ENCODE measurements around the gene KLK14. TPM values are rescaled to one million over a fixed set of nuclear protein-coding genes. Genes with fewer than 3 reads are reported as not detected.

KLK14 gene
- total RNA-seq, 1 experiment from 2014 or later: 0.26 TPM

- no peak overlapping the region for H3K23ac ChIP-seq (ENCODE audit: insufficient read length, low read depth, low read length)
- no peak overlapping the region for H2AFZ ChIP-seq (ENCODE audit: low read length)
- WGBS (ENCODE audit: extremely low coverage, insufficient read length, low lambda C conversion rate): no CpG with 5 or more reads among the region's 22 CpGs
- H3K4me2 ChIP-seq (ENCODE audit: insufficient read depth, insufficient read length, low read length): no peak overlapping the region
- no peak overlapping the region for H3K18ac ChIP-seq (ENCODE audit: insufficient read length, low read depth, low read length)
- Mint-ChIP-seq H3K4me3 (no peak overlapping the region), H3K27me3 (ENCODE audit: low read depth) (peaks cover 4% of the 10 kb centered on the region), H3K9me3 (no peaks in the 10 kb centered on the region), H3K36me3 (ENCODE audit: insufficient read depth in 1 of 3, low read depth in 3 of 3) (peaks cover 0 to 4% (median 0%) of the 10 kb centered on the region in 3 experiments; a peak in 1 of 7 replicates), H3K4me1 (peaks cover 17 to 25% of the 10 kb centered on the region in 2 experiments), H3K27ac (no peak overlapping the region; a peak in 1 of 7 replicates)
- H3K27me3 ChIP-seq (ENCODE audit: insufficient read depth, low read length): no peaks in the 10 kb centered on the region
- H3K14ac ChIP-seq (ENCODE audit: insufficient read depth, low read length): no peak overlapping the region
- no peak overlapping the region for H3K4ac ChIP-seq (ENCODE audit: low read depth, low read length)
- H3K27ac ChIP-seq (ENCODE audit: insufficient read length, low read depth, low read length): no peak overlapping the region
- no peak overlapping the region for H4K8ac ChIP-seq (replicated peaks; ENCODE audit: insufficient read length, low read depth, low read length)
- H2AK5ac ChIP-seq (ENCODE audit: insufficient read length, low read length): no peak overlapping the region
- no peaks in the 10 kb centered on the region for H3K79me2 ChIP-seq (ENCODE audit: insufficient read depth, low read length)
- no peak overlapping the region for H4K5ac ChIP-seq (ENCODE audit: insufficient read length, low read depth, low read length)
- H4K91ac ChIP-seq (ENCODE audit: insufficient read length, low read depth, low read length): no peak overlapping the region
- H3K79me1 ChIP-seq (ENCODE audit: insufficient read depth, low read depth, low read length, poor library complexity, severe bottlenecking): no peaks in the 10 kb centered on the region
- no peaks in the 10 kb centered on the region for H3K23me2 ChIP-seq (ENCODE audit: insufficient read length, low read depth, low read length, poor library complexity, severe bottlenecking)
- no peak overlapping the region for H2BK15ac ChIP-seq (ENCODE audit: low read depth, low read length)
- TF ChIP-seq CTCF (conservative IDR thresholded peaks at IDR 0.05): no peak
- DNase-seq: no peak
- H3K9ac ChIP-seq (ENCODE audit: extremely low read depth, insufficient read length, low read length): no peak overlapping the region
- no peaks in the 10 kb centered on the region for H3K9me3 ChIP-seq (ENCODE audit: control insufficient read depth, low read depth, low read length)
- H2BK20ac ChIP-seq (ENCODE audit: low read depth, low read length, poor library complexity, severe bottlenecking): no peak overlapping the region
- H3K56ac ChIP-seq (ENCODE audit: insufficient read length, low read depth, low read length): no peak overlapping the region
- H3K4me1 ChIP-seq (ENCODE audit: insufficient read depth, low read length): no peaks in the 10 kb centered on the region
- H4K20me1 ChIP-seq (ENCODE audit: control insufficient read depth, insufficient read depth, insufficient read length): no peaks in the 10 kb centered on the region
- H2BK5ac ChIP-seq (ENCODE audit: insufficient read length, low read length): no peak overlapping the region
- H2BK12ac ChIP-seq (ENCODE audit: insufficient read length, low read depth, low read length): no peak overlapping the region
- no peak overlapping the region for H2BK120ac ChIP-seq (ENCODE audit: low read depth, low read length, poor library complexity, severe bottlenecking)
- H3T11ph ChIP-seq (ENCODE audit: low read length): no peak overlapping the region
Measured at GRCh38 chr19:51093510-51094345, 11.0 kb upstream of the KLK14 start.

Measured in H9 (cell line).